Mammary microvascular endothelial cell (primary cell): ENCODE data around the gene HBE1. TPM values are rescaled to one million over a fixed set of nuclear protein-coding genes. Genes with fewer than 3 reads are reported as not detected.

ENCODE experiments used
- total RNA-seq: library from RNA; depleted of rRNA; stranded (reverse); fragments of >200 nt; gene quantifications from 2 replicates; pipeline ENCODE4 v1.2.3, GENCODE V29; 2015

The HBE1 gene
- not detected in 2 replicates for total RNA-seq

GRCh38 chr11:5269715-5270147, at the start of gene HBE1:
HBE1 (minus strand) TSS chr11:5269945; CDS start chr11:5269890, 55 bp downstream.

GRCh38 chr11:5301846-5302245, 32.1 kb upstream of the HBE1 start, which contains the start of gene OR51B4:
OR51B4 (minus strand) TSS chr11:5301946; CDS start chr11:5301946, 0 bp downstream.

GRCh38 chr11:5254646-5255413, 14.9 kb downstream of the HBE1 start, which contains the start of gene HBG2:
HBG2 (minus strand) TSS chr11:5254781; CDS start chr11:5254728, 53 bp downstream.

GRCh38 chr11:5249807-5250396, 19.8 kb downstream of the HBE1 start, which contains the start of gene HBG1:
HBG1 (minus strand) TSS chr11:5249857; CDS start chr11:5249804, 53 bp downstream.

GRCh38 chr11:5234381-5234834, 35.3 kb downstream of the HBE1 start, which contains the start of gene HBD:
HBD (minus strand) TSS chr11:5234483; CDS start chr11:5234433, 50 bp downstream.

GRCh38 chr11:5226732-5227310, 42.9 kb downstream of the HBE1 start, which contains the start of gene HBB:
HBB (minus strand) TSS chr11:5227071; CDS start chr11:5227021, 50 bp downstream.

Other genes with a start within 250 kb of the HBE1 start
- not detected in 2 replicates for gene OR52J3, start 223.4 kb downstream of the HBE1 start, total RNA-seq
- not detected in 2 replicates for gene OR52E2, start 210.3 kb downstream of the HBE1 start, total RNA-seq
- not detected in 2 replicates for gene OR52E1, start 200.4 kb downstream of the HBE1 start, total RNA-seq
- not detected in 2 replicates for gene OR52A5, start 131.6 kb downstream of the HBE1 start, total RNA-seq
- gene OR52A1, start 115.2 kb downstream of the HBE1 start, total RNA-seq, result not detected in 2 replicates
- gene OR51V1, start 69.3 kb downstream of the HBE1 start, total RNA-seq, result not detected in 2 replicates
- gene HBB, start 42.9 kb downstream of the HBE1 start, total RNA-seq, result not detected in 2 replicates
- gene HBD, start 35.5 kb downstream of the HBE1 start, total RNA-seq, result not detected in 2 replicates
- gene HBG1, start 20.1 kb downstream of the HBE1 start, total RNA-seq, result not detected in 2 replicates
- gene HBG2, start 15.2 kb downstream of the HBE1 start, total RNA-seq, result not detected in 2 replicates
- gene OR51B4, start 32.0 kb upstream of the HBE1 start, total RNA-seq, result not detected in 2 replicates
- not detected in 2 replicates for gene OR51B2, start 54.4 kb upstream of the HBE1 start, total RNA-seq
- not detected in 2 replicates for gene OR51B5, start 73.6 kb upstream of the HBE1 start, total RNA-seq
- not detected in 2 replicates for gene OR51B6, start 81.6 kb upstream of the HBE1 start, total RNA-seq
- gene OR51M1, start 113.9 kb upstream of the HBE1 start, total RNA-seq, result not detected in 2 replicates
- gene OR51Q1, start 152.2 kb upstream of the HBE1 start, total RNA-seq, result not detected in 2 replicates
- not detected in 2 replicates for gene OR51I1, start 171.6 kb upstream of the HBE1 start, total RNA-seq
- gene OR51I2, start 179.4 kb upstream of the HBE1 start, total RNA-seq, result not detected in 2 replicates
- not detected in 2 replicates for gene OR52D1, start 218.7 kb upstream of the HBE1 start, total RNA-seq
- gene UBQLN3, start 240.0 kb upstream of the HBE1 start, total RNA-seq, result not detected in 2 replicates
- gene UBQLNL, start 246.8 kb upstream of the HBE1 start, total RNA-seq, result 0.25 TPM in 1 of 2 replicates, not detected in the other